ENCODE measurements around the gene BTNL2.
"Not testable (repeated sequence)": the region's sequence is repeated elsewhere in the genome, so short reads cannot be mapped to it uniquely, and the experiment has no call there.

DNA sequence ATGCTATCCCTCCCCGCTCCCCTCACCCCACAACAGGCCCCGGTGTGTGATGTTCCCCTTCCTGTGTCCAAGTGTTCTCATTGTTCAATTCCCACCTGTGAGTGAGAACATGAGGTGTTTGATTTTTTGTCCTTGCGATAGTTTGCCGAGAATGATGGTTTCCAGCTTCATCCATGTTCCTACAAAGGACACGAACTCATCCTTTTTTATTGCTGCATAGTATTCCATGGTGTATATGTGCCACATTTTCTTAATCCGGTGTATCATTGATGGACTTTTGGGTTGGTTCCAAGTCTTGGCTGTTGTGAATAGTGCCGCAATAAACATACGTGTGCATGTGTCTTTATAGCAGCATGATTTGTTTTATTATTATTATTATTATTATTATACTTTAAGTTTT, 48.4 kb downstream of the BTNL2 start:
- TF ChIP-seq POLR2A (IDR thresholded peaks at IDR 0.05) = not testable (repeated sequence)
- TF ChIP-seq, protein P1, sequence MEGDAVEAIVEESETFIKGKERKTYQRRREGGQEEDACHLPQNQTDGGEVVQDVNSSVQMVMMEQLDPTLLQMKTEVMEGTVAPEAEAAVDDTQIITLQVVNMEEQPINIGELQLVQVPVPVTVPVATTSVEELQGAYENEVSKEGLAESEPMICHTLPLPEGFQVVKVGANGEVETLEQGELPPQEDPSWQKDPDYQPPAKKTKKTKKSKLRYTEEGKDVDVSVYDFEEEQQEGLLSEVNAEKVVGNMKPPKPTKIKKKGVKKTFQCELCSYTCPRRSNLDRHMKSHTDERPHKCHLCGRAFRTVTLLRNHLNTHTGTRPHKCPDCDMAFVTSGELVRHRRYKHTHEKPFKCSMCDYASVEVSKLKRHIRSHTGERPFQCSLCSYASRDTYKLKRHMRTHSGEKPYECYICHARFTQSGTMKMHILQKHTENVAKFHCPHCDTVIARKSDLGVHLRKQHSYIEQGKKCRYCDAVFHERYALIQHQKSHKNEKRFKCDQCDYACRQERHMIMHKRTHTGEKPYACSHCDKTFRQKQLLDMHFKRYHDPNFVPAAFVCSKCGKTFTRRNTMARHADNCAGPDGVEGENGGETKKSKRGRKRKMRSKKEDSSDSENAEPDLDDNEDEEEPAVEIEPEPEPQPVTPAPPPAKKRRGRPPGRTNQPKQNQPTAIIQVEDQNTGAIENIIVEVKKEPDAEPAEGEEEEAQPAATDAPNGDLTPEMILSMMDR (IDR thresholded peaks at IDR 0.05) = not testable (repeated sequence)
